NT2/D1 (cell line): ENCODE measurements around the gene CORO7.

Experiments used
- DNase-seq: peaks from one replicate; pipeline ENCODE4 v3.0.0-alpha.2; 2011; ENCODE audit warnings: low read depth, low spot score
- H3K27me3 ChIP-seq: 2 replicates; pipeline ENCODE4 v1.6.0; 2011; ENCODE audit warnings: mild to moderate bottlenecking; ENCODE audit not compliant: insufficient read length, insufficient read depth
- H3K36me3 ChIP-seq: 2 replicates; pipeline ENCODE4 v1.6.1; 2011; ENCODE audit warnings: mild to moderate bottlenecking, low read length, mixed read lengths; ENCODE audit not compliant: insufficient read depth, insufficient read length
- H3K4me1 ChIP-seq: 2 replicates; pipeline ENCODE4 v1.5.1; 2011; ENCODE audit not compliant: insufficient read depth, insufficient read length
- H3K4me3 ChIP-seq: 2 replicates; pipeline ENCODE4 v1.5.1; 2011; ENCODE audit warnings: low read depth; ENCODE audit not compliant: insufficient read length
- H3K9ac ChIP-seq: 2 replicates; pipeline ENCODE4 v1.6.0; 2011; ENCODE audit warnings: low read depth; ENCODE audit not compliant: insufficient read length
- H3K9me3 ChIP-seq: 2 replicates; pipeline ENCODE4 v1.5.1; 2011; ENCODE audit warnings: mild to moderate bottlenecking, low read length; ENCODE audit not compliant: insufficient read depth
- SUZ12 ChIP-seq: IDR thresholded peaks from 2 replicates; pipeline ENCODE4 v1.6.1; 2011; ENCODE audit not compliant: insufficient read length, insufficient read depth; ENCODE audit errors: extremely low read depth
- YY1 ChIP-seq: IDR thresholded peaks from 2 replicates; pipeline ENCODE4 v1.6.1; 2011; ENCODE audit not compliant: insufficient read length, insufficient read depth
- ZNF274 ChIP-seq: IDR thresholded peaks from 2 replicates; pipeline ENCODE4 v1.6.1; 2011; ENCODE audit warnings: mild to moderate bottlenecking, low read depth, low read length

CORO7 gene

DNA sequence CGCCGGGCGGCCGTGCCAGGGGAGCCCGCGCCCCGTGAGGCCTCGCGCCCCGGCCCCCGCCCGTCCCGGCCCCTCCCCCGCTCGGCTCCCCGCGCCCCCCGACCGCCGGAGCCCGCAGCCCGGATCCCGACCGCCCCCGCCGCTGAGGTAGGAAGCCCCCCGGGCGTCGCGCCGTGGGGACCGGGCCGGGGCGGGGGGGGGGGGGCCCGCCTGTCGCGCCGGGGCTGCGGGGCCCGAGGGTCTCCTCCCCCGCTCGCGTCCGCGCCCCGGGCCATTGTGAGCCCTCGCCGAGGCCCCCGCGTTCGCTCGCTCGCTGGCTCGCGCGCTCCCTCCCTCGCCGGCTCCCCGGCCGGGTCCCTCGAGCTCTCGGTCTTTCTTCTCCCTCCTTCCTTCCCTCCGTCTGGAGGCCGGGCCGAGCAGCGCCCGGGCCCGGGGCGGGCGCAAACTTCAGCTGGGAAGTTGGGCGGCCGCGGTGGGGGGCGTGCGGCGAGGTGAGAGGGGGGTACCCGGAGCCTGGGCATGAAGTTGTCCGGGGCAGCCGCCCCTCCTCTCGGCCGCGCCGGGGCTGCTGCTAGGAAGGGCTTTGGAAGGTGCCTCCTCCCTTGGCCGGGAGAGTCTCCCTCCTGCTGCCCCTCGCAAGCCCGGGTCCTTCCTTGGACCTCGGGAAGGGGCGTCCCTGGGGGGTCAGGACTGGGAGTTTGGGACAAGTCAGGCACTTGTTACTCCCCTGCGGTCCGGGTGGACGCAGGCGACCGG is 100.1 kb downstream of the CORO7 start:
- no peak for DNase-seq
- Histone ChIP-seq H3K4me1 (peaks cover 36% of the 10 kb centered on the region), H3K9me3 (no peaks in the 10 kb centered on the region), H3K9ac (peak overlapping the region; percentile 81), H3K27me3 (peaks cover 32% of the 10 kb centered on the region), H3K4me3 (peak overlapping the region; percentile 63), H3K36me3 (no peaks in the 10 kb centered on the region)
- TF ChIP-seq YY1: no peak
- no peak for TF ChIP-seq ZNF274
- TF ChIP-seq SUZ12: no peak

DNA sequence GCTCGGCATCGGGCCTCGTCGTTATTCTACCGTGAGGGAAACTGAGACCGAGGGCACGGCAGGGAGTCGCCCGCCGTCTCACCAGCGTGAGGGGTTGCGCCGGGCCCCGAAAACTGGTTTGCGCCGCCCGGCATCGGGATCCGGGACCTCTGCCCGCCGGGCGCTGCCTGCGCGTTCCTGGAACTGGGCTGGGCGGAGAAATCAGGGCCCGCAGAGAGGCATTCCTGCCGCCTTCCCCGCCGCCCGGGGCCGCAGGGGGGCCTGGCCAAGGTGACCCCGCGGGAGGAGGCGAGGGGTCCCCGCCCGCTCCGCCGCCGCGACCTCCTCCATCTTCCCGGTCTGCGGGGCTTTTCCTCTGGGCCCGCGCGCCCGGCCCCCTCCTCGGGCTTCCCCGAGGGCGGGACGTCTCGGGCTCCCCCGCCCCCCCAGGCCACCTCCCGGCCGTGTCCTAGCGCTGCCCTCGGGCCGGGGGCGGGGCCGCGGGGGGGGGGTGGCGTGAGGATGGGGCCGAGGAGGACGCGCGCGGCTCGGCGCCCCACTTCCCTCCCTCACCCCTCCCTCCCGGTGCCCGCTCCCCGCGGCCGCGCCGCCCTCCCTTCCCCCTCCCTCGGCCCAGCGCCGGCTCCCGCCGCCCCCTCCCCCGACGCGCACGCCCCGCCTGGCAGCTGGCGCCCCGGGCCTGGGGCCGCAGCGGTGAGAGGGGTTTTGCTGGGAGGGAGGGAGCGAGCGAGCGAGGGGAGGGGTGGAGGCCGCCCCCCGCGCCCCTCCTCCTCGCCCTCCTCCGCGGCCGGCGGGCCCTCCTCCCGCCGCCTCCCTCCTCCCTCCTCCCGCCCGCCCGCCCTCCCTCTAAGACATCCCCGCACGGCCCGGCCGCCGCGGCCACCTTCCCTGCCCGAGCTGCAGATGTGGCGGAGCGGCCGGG is 100.9 kb downstream of the CORO7 start, which contains the start of gene GLIS2:
GLIS2 (plus strand) TSS at position 882 of the 922 bp plus-strand sequence. CDS start 16,214 bp downstream, outside the sequence.
- H3K9me3 ChIP-seq: no peaks in the 10 kb centered on the region
- DNase-seq: no peak
- peaks cover 32% of the 10 kb centered on the region for H3K27me3 ChIP-seq
- peak within 1 kb of the TSS; percentile 81 for H3K9ac ChIP-seq
- peaks cover 37% of the 10 kb centered on the region for H3K4me1 ChIP-seq
- H3K4me3 ChIP-seq: peak within 1 kb of the TSS; percentile 63
- TF ChIP-seq ZNF274: no peak
- TF ChIP-seq YY1: no peak
- TF ChIP-seq SUZ12: no peak
- no peaks in the 10 kb centered on the region for H3K36me3 ChIP-seq

DNA sequence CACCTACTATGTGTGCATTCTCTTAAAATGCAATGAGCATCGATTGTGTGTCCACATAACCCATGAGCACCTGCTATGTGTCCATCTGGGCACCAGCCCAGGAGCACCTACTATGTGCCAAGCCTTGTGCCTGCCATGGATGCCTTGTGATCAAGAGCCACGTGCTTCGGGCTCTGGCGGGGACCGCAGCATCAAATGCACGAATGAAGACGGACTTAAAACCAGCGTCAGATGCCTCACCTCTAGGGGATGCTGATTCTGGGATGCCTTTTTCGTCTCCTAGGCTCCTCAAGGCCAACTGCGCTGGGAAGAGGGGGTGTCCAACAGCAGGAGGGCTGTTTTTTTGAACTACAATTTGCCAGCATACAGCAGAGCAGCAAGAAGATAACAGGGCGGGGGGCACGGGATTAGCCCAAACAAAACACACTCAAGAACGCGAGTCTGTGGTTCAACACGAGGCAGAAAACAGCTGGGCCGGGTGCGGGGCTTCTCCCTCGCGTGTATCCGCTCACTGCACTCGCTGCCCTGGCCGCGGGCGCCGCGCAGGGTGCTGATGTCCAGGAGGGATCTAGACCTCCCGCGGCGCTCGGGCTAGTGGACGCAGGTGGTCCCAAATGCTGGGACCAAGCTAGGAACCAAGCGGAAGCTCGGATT is 101.7 kb downstream of the CORO7 start:
- Histone ChIP-seq H3K36me3 (no peaks in the 10 kb centered on the region), H3K27me3 (peaks cover 32% of the 10 kb centered on the region), H3K9ac (peak overlapping the region; percentile 79), H3K4me3 (peak overlapping the region; percentile 62), H3K4me1 (peaks cover 33% of the 10 kb centered on the region), H3K9me3 (no peaks in the 10 kb centered on the region)
- no peak for DNase-seq
- TF ChIP-seq SUZ12 (no peak), ZNF274 (no peak), YY1 (no peak)

DNA sequence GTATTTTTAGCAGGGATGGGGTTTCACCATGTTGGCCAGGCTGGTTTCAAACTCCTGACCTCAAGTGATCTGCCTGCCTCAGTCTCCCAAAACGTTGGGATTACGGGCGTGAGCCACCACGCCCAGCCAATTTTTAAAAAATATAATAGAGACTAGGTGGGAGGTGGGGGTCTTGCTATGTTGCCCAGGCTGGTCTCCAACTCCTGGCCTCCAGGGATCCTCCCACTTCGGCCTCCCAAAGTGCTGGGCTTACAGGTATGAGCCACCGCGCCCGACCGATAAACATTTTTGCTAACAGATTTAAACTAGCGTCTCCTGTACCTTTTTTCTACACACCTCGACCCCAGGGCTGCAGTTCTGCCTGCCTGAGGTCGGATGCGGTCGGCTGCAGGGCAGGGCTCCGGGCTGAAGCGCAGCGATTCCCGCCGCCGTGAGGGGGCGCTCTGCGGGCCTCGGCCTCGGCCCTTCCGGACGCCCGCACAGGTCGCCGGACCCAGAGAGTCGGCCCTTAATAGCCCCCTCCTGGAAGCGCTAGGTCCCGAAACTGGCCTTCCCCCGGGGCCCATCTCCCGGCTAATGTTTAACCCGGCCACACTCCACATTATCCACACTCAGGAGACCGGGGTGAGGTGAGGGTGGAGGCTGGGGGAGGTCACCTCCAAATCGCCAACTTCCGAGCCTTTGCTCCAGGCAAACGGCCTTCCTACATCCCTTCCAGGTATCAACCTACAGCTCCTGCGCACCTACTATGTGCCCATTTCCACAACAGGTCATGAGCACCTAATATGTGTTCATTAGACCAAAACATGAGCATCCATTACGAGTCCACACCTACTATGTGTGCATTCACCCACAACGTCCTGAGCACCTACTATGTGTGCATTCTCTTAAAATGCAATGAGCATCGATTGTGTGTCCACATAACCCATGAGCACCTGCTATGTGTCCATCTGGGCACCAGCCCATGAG is 102.5 kb downstream of the CORO7 start:
- no peaks in the 10 kb centered on the region for H3K36me3 ChIP-seq
- no peak overlapping the region for H3K4me3 ChIP-seq
- DNase-seq: no peak
- H3K4me1 ChIP-seq: peaks cover 26% of the 10 kb centered on the region
- TF ChIP-seq ZNF274: no peak
- no peak for TF ChIP-seq SUZ12
- peaks cover 32% of the 10 kb centered on the region for H3K27me3 ChIP-seq
- no peaks in the 10 kb centered on the region for H3K9me3 ChIP-seq
- H3K9ac ChIP-seq: peak overlapping the region; percentile 33

GRCh38 chr16:4309833-4310266 is 106.5 kb downstream of the CORO7 start:
- Histone ChIP-seq H3K9ac (peak overlapping the region; percentile 42), H3K9me3 (no peaks in the 10 kb centered on the region), H3K4me3 (no peak overlapping the region), H3K4me1 (peaks cover 16% of the 10 kb centered on the region), H3K27me3 (peaks cover 19% of the 10 kb centered on the region), H3K36me3 (peaks cover 14% of the 10 kb centered on the region)
- TF ChIP-seq YY1: no peak
- TF ChIP-seq SUZ12: no peak
- TF ChIP-seq ZNF274: no peak
- DNase-seq: no peak
